ENCODE data around the gene PTPDC1.

DNA sequence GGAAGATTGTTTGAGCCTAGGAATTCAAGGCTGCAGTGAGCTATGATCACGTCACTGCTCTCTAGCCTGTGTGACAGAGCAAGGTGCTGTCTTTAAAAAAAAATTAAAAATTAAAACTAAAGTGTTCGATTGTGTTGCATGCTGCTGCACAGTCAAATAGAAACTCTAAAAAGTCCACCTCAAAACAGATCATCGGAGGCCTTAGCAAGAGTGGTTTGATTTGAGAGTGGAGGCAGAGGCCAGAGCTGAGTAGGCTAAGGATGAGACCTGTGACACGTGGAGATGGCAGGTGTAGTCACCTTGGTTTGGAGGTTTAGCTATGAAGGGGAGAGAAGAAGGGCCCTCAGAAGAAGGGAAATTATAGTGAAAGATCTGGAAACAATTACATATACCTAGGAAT, 2.8 kb upstream of the PTPDC1 start:
- TF ChIP-seq, protein P1, sequence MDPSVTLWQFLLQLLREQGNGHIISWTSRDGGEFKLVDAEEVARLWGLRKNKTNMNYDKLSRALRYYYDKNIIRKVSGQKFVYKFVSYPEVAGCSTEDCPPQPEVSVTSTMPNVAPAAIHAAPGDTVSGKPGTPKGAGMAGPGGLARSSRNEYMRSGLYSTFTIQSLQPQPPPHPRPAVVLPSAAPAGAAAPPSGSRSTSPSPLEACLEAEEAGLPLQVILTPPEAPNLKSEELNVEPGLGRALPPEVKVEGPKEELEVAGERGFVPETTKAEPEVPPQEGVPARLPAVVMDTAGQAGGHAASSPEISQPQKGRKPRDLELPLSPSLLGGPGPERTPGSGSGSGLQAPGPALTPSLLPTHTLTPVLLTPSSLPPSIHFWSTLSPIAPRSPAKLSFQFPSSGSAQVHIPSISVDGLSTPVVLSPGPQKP (CRISPR knock-in tag; IDR thresholded peaks at IDR 0.05), result no peak
- TF ChIP-seq SMAD4 (CRISPR knock-in tag; conservative IDR thresholded peaks at IDR 0.05), result no peak

Measured in K562 (cell line).